HCT116 (cell line): ENCODE results near the gene TEKT2.

Source experiments
- EZH2 ChIP-seq: fragments of 200-600 bp; sonication (generic); IDR thresholded peaks from 2 replicates; pipeline ENCODE4 v1.6.1; 2017; ENCODE audit warnings: antibody characterized with exemption, mixed run types
- JUND ChIP-seq: IDR thresholded peaks from 2 replicates; pipeline ENCODE4 v1.6.1; 2012
- POLR2A ChIP-seq: IDR thresholded peaks from 2 replicates; pipeline ENCODE4 v1.7.0; 2011; ENCODE audit warnings: borderline replicate concordance; ENCODE audit not compliant: insufficient read depth, insufficient read length; ENCODE audit errors: extremely low read depth
- ZNF274 ChIP-seq: fragments of 200-500 bp; sonication (Bioruptor generic); IDR thresholded peaks from 2 replicates; pipeline ENCODE4 v1.6.1; 2014; ENCODE audit warnings: mild to moderate bottlenecking, low read depth, low read length, inconsistent platforms
- TF ChIP-seq, protein P1 (sequence below), 3 experiments: fragments of 200-600 bp in 1 of 3; sonication (generic) in 1 of 3; IDR thresholded peaks in 2 of 3; conservative IDR thresholded peaks in 1 of 3; 2 replicates each; pipeline ENCODE4 v1.5.1; 2012 to 2017; ENCODE audit warnings: low read depth in 2 of 3, low read length in 2 of 3, antibody characterized with exemption in 1 of 3, borderline replicate concordance in 1 of 3, control low read depth in 1 of 3, mild to moderate bottlenecking in 1 of 3, mixed read lengths in 1 of 3, mixed run types in 1 of 3, moderate library complexity in 1 of 3; ENCODE audit not compliant: insufficient read depth in 1 of 3
- TF ChIP-seq, protein P2 (sequence below): IDR thresholded peaks from 2 replicates; pipeline ENCODE4 v1.6.1; 2012

DNA sequence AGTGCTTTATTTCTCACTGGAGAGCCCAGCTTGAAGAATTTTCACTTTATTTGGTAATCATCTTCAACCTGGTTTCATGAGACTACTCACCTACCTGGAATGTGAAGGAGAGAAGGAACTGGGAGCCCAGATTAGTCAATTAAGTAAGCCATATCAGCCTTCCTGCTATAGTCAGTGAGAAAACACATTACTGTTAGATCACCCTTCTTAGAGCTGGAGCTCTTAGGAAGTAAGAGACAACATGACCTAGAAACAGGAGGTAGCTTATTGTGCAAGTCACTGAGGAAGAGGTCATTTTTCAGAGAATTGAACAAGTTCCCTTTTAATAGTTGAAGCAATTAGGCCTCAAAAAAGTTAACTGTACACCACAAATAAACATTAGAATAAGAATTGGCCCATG lies 49.2 kb upstream of the TEKT2 start:
- TF ChIP-seq, protein P1, sequence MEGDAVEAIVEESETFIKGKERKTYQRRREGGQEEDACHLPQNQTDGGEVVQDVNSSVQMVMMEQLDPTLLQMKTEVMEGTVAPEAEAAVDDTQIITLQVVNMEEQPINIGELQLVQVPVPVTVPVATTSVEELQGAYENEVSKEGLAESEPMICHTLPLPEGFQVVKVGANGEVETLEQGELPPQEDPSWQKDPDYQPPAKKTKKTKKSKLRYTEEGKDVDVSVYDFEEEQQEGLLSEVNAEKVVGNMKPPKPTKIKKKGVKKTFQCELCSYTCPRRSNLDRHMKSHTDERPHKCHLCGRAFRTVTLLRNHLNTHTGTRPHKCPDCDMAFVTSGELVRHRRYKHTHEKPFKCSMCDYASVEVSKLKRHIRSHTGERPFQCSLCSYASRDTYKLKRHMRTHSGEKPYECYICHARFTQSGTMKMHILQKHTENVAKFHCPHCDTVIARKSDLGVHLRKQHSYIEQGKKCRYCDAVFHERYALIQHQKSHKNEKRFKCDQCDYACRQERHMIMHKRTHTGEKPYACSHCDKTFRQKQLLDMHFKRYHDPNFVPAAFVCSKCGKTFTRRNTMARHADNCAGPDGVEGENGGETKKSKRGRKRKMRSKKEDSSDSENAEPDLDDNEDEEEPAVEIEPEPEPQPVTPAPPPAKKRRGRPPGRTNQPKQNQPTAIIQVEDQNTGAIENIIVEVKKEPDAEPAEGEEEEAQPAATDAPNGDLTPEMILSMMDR (IDR thresholded peaks at IDR 0.05 in 2 of 3, conservative IDR thresholded peaks at IDR 0.05 in 1 of 3; ENCODE audit: borderline replicate concordance in 1 of 3, insufficient read depth in 1 of 3, low read depth in 2 of 3, low read length in 2 of 3): no peak
- TF ChIP-seq POLR2A (no peak), JUND (no peak), ZNF274 (no peak), EZH2 (no peak)
- TF ChIP-seq, protein P2, sequence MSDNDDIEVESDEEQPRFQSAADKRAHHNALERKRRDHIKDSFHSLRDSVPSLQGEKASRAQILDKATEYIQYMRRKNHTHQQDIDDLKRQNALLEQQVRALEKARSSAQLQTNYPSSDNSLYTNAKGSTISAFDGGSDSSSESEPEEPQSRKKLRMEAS: no peak
